GM15510 (cell line): ENCODE results near the gene KSR1.
A peak's percentile ranks its signal among the peaks of the same experiment; 100 is the strongest.

Experiments
- POLR2A ChIP-seq: IDR thresholded peaks from 3 replicates; pipeline ENCODE4 v1.6.1; 2011; ENCODE audit warnings: borderline replicate concordance; ENCODE audit not compliant: insufficient read length; ENCODE audit errors: extremely low read depth

Gene KSR1

GRCh38 chr17:27455914-27456680, at the start of gene KSR1:
TSS of gene KSR1 (plus strand) at chr17:27456448. CDS start at chr17:27456644, 196 bp downstream.
- peak; percentile 79 for TF ChIP-seq POLR2A

DNA sequence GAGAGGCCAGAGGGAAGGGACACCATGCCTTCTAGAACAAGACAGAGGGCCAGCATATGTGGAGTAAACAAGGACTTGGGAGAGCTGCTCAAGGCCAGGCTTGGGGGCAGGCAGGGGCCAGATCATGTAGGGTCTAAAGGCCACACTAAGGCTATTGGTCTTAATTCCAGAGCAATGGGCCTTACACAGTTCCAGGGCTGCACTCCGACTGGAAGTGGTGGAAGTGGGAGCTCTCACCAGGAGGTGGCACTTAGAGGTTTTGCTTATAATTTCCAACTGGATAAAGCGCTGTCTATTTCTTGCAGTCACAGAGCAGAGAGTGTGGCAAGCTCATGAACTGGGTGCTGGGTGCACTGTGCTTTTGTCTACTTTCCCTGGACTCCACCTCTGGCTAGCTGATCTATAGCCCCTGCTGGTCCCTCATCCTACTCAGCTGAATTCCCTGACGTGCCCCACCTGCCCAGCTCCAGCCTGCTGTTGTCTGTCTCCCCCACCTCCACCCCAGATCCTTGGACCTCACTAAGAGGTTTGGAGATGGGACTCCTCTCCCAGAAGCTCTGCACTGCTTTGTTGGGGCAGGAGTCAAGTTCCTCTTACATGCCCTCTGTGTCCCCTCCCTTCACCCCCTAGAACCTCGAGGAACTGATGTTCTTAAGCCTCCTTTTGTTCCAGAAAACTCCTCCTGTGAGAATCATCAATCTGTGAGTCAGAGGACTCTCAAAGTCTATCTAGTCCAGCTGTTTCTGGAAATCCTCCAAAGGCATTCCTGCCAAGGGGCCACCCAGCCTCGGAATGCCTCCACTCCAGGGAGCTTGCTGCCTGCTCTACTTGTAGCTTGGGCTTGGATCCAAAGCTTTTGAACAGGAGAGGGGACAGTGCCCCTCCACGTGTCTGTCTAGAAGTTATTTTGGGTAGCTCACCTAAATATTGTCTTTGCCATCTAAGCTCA, 48.1 kb upstream of the KSR1 start:
- TF ChIP-seq POLR2A, result no peak

DNA sequence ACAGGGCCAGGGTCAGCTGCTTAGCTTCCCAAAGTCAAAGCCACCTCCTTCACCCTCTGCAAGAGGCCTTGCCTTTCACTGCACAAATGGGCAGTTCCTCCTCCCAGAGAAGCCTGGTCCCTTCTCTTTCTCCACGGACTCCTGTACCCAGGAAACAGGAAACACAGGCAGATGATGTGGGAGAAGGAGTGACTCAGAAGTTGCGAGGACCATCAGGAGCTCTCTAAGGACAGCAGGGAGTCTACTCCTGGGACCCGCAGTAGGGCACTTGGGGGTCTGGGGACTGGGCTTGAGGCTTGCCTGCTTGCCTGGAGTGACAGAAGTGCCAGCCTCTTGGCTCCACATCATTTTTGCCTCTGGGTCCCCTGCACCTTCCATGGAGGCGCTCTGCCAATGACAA, 47.4 kb upstream of the KSR1 start:
- TF ChIP-seq POLR2A, result no peak

- TF ChIP-seq POLR2A, result no peak
Measured at GRCh38 chr17:27413315-27413714, 42.9 kb upstream of the KSR1 start.

DNA sequence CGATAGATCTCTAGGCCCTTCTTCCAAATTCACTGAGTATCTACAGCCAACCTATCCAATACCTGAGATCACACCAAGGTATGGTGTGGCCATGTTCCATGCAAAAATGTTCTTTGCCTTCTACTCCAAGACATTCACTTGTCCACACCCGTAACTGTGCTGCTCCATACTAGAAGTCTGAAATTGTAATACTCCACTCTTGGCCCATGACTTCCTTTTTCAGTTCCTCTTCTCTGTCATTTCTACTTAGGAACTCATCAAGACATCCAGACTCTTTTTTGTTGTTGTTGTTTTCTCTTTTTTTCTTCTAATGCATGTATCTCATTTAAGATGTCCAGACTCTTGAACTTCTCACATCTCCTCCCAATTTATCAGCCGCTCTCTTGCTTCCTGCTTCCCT, 42.5 kb upstream of the KSR1 start:
- no peak for TF ChIP-seq POLR2A

- TF ChIP-seq POLR2A, result no peak
Measured at GRCh38 chr17:27414271-27414670, 42.0 kb upstream of the KSR1 start.

- no peak for TF ChIP-seq POLR2A
Measured at GRCh38 chr17:27414694-27415093, 41.6 kb upstream of the KSR1 start.

GRCh38 chr17:27415120-27415795, 41.0 kb upstream of the KSR1 start:
- no peak for TF ChIP-seq POLR2A

DNA sequence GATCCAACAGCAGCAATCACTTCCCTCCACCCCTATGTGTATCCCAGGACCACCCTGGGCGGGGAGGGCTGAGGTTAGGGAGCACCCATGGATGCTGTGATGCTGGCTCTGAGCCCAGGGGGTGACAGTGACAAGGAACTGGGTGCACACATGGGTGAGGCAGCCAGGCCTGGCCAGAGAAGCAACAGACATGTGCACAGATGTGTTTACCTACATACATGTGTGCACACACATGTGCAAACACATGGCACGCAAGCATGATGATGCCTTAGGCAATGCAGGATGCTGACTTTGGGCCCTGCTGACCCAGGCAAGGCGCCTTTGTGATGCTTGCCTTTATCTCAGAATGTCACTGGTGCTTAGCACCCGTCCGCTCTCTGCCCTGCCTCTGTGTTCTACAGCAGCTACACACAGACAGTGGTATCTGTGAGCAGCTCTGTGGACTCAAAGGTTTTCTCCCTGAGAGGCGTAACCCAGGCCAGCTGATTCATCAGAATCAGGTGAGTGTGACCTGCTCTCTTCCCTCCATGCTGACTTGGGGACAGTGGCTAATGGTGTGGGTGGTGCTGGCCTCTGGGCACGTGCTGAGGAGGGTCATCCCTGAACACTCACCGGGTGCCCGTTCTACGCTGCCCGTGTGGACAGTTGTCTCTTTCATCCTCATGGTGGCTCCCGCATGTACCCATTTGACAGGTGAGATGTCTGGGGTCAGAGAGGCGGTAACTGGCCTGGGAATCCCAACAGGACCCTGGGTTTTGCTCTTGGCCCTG, 38.5 kb upstream of the KSR1 start:
- TF ChIP-seq POLR2A, result no peak

GRCh38 chr17:27418366-27418615, 38.0 kb upstream of the KSR1 start:
- TF ChIP-seq POLR2A, result no peak

- no peak for TF ChIP-seq POLR2A
Measured at GRCh38 chr17:27419156-27419555, 37.1 kb upstream of the KSR1 start.

- TF ChIP-seq POLR2A, result no peak
Measured at GRCh38 chr17:27420211-27420950, 35.9 kb upstream of the KSR1 start.

GRCh38 chr17:27421111-27421510, 35.1 kb upstream of the KSR1 start:
- no peak for TF ChIP-seq POLR2A

DNA sequence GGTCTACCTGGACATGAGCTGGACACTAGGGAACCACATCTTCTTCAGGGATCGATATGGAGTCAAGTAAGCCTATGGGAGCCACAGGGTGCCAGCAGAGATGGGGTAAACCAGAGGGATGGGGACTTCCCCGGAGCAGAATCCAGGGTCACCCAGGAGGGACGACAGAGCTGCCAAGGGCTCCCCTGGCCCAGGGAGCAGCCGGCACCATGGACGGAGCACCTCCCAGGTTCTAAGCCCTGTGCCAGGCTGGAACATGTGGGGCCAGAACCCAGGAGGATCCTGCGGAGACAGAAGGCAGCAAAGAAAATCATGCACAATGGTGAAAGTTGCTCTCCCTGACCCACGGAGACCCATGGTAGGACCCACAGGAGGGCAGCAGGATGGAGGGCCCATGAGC, 33.6 kb upstream of the KSR1 start:
- no peak for TF ChIP-seq POLR2A

DNA sequence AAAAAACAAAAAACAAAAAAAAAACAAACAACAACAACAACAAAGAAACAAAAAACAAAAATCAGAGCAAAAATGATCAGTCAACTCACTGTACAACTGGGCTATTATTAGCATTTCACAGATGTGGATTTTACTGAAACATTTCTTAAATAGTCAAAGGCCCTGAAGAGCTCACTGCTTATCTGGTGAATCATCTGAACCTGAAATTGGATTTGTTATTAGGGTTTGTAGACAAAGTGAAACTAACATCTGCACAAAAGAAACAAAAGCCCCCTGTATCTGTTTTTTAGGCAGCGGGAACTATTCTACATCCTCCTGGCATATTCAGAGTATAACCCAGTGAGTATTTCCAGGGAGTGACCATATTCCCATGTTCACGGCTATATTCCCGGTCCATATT, 32.6 kb upstream of the KSR1 start:
- TF ChIP-seq POLR2A, result no peak

- TF ChIP-seq POLR2A, result no peak
Measured at GRCh38 chr17:27424516-27424915, 31.7 kb upstream of the KSR1 start.
